Measurements from ENCODE around the gene SLC24A3. TPM values are rescaled to one million over a fixed set of nuclear protein-coding genes. Genes with fewer than 3 reads are reported as not detected.
A peak's percentile ranks its signal among the peaks of the same experiment; 100 is the strongest.

The SLC24A3 gene
- total and polyA plus RNA-seq, 4 donors, result 17.5 to 64.9 (median 43.8) TPM

DNA sequence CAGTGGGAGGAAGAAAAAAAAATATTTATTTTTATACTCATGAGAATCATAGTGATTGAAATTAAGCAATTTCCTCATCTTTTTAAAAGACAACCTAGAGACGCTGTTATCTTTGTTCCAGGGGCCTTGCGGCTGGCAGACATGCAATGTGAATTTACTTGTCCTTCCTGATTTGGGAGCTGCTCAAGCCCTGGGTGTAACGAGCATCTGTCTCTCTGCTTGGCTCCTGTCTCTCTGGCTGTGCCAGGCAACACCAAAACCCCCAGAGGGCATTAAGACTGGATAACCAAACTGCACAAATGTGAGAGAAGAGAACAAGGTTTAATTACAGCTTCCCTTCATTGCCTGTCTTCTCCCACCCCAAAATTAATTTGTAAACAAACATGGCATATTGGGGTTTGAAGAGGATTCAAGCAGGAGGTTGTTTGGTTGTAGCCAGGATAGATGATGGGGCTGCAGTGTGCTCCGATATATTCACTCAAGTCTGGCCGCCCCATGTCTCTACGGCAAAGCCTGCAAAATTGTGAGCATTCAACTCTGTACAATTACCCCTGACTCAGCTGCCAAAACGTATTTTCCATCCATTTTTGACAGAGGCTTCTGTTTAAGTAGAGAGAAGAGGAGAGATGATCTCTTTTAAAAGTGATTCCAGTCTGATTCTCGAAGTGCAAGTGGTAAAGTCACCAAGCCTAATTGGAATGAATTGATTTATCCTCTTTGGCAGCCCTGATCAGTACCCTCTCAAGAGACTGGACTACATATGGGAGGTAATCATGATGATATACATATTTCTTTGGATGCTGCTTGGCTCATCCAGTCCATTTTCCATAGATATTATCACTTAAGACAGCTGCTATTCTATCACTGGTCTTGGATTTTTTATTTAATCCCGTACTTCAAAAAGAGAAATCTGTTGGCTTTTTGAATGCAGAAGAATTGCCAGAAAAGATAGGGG lies 170.2 kb downstream of the SLC24A3 start:
- no peak overlapping the region for H3K27ac ChIP-seq (ENCODE audit: low read depth, low read length)
- H3K4me1 ChIP-seq (ENCODE audit: control insufficient read depth, insufficient read depth, low read length), result peaks cover 5% of the 10 kb centered on the region
- WGBS (ENCODE audit: insufficient coverage), result 23% methylated on average over 3 of the region's 9 CpGs
- peaks cover 3% of the 10 kb centered on the region for H3K9me3 ChIP-seq (ENCODE audit: control insufficient read depth, insufficient read depth, low read length)
- no peaks in the 10 kb centered on the region for H3K27me3 ChIP-seq (ENCODE audit: control insufficient read depth, insufficient read depth, low read length)
- no peak overlapping the region for H3K4me3 ChIP-seq (ENCODE audit: low read depth, low read length)
- no peaks in the 10 kb centered on the region for H3K36me3 ChIP-seq (ENCODE audit: control insufficient read depth, insufficient read depth, low read length)
- peak in 2 of 6 donors; percentile 68 to 73 for DNase-seq (ENCODE audit: low read depth in 4 of 6, low spot score in 6 of 6)

DNA sequence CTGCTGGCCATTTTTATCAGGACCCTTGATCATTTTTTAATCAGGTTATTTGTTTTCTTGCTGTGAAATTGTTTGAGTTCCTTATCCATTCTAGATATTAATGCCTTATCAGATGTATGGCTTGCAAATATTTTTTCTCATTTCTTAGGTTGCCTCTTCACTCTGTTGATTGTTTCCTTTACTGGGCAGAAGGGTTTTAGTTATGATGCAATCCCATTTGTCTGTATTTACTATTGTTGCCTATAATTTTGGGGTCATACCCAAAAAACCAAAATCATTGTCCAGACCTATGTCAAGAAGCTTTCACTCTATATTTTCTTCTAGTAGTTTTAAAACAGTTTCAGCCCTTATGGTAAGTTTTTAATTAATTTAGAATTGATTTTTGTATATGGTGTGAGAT lies 172.5 kb downstream of the SLC24A3 start:
- H3K27me3 ChIP-seq (ENCODE audit: control insufficient read depth, insufficient read depth, low read length), result no peaks in the 10 kb centered on the region
- H3K27ac ChIP-seq (ENCODE audit: low read depth, low read length), result no peak overlapping the region
- peaks cover 5% of the 10 kb centered on the region for H3K4me1 ChIP-seq (ENCODE audit: control insufficient read depth, insufficient read depth, low read length)
- peaks cover 5% of the 10 kb centered on the region for H3K9me3 ChIP-seq (ENCODE audit: control insufficient read depth, insufficient read depth, low read length)
- H3K4me3 ChIP-seq (ENCODE audit: low read depth, low read length), result no peak overlapping the region
- DNase-seq (ENCODE audit: low read depth in 4 of 6, low spot score in 6 of 6), result no peak
- no peaks in the 10 kb centered on the region for H3K36me3 ChIP-seq (ENCODE audit: control insufficient read depth, insufficient read depth, low read length)

DNA sequence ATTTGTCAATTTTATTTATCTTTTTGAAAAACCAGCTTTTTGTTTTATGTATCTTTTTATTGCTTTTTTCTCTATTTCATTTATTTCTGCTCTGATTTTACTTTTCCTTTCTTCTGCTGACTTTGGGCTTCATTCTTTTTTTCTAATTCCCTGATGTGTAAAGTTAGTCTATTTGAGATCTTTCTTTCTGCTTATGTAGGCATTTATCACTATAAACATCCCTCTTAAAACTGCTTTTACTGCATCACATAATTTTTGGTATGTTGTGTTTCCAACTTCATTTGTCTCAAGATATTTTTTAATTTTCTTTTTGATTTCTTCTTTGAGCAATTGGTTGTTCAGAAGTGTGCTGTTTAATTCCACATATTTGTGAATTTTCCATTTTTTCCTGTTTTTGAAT lies 174.8 kb downstream of the SLC24A3 start:
- no peak for DNase-seq (ENCODE audit: low read depth in 4 of 6, low spot score in 6 of 6)
- Histone ChIP-seq H3K9me3 (ENCODE audit: control insufficient read depth, insufficient read depth, low read length) (peaks cover 5% of the 10 kb centered on the region), H3K36me3 (ENCODE audit: control insufficient read depth, insufficient read depth, low read length) (no peaks in the 10 kb centered on the region), H3K27me3 (ENCODE audit: control insufficient read depth, insufficient read depth, low read length) (no peaks in the 10 kb centered on the region), H3K27ac (ENCODE audit: low read depth, low read length) (no peak overlapping the region), H3K4me3 (ENCODE audit: low read depth, low read length) (no peak overlapping the region), H3K4me1 (ENCODE audit: control insufficient read depth, insufficient read depth, low read length) (peaks cover 5% of the 10 kb centered on the region)

DNA sequence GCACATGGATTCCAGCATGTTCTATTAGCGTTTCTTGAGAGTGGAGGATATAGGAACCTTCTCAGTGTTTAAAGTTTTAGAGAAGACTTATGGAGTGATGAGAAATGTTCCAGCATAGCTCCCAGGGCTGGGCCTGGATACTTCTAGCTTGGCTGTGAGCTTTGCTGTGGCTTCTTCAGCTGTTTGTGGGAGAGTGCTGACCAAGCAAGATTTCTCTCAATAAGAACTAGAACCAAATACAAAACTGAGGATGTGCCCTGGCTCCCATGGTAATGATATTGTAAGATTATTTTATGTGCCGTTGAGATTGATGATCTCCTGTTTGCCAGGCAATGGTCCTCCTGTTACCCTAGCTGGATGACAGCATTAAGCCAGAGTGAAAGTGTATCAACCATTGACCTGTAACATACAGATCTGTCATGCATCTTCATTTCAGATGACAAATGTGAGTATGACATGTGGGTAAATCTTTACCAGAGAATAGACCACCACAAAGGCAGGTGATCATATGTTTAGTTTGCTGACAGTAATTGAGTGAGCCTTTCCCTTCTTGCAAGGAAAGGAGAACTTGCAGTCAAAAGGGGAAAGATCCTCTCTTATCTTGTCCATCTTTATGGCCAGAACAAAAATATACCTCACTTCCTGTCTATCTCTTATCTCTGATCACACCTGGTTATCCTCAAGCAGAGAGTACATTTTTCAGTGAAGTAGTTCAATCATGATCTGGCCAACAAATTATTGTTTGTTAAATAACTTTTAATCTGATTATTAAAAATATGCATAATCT lies 180.1 kb downstream of the SLC24A3 start:
- no CpG with 5 or more reads among the region's 2 CpGs for WGBS (ENCODE audit: insufficient coverage)
- Histone ChIP-seq H3K4me1 (ENCODE audit: control insufficient read depth, insufficient read depth, low read length) (no peaks in the 10 kb centered on the region), H3K27me3 (ENCODE audit: control insufficient read depth, insufficient read depth, low read length) (no peaks in the 10 kb centered on the region), H3K27ac (ENCODE audit: low read depth, low read length) (no peak overlapping the region), H3K36me3 (ENCODE audit: control insufficient read depth, insufficient read depth, low read length) (no peaks in the 10 kb centered on the region), H3K4me3 (ENCODE audit: low read depth, low read length) (no peak overlapping the region), H3K9me3 (ENCODE audit: control insufficient read depth, insufficient read depth, low read length) (peaks cover 2% of the 10 kb centered on the region)
- DNase-seq (ENCODE audit: low read depth in 4 of 6, low spot score in 6 of 6), result no peak

DNA sequence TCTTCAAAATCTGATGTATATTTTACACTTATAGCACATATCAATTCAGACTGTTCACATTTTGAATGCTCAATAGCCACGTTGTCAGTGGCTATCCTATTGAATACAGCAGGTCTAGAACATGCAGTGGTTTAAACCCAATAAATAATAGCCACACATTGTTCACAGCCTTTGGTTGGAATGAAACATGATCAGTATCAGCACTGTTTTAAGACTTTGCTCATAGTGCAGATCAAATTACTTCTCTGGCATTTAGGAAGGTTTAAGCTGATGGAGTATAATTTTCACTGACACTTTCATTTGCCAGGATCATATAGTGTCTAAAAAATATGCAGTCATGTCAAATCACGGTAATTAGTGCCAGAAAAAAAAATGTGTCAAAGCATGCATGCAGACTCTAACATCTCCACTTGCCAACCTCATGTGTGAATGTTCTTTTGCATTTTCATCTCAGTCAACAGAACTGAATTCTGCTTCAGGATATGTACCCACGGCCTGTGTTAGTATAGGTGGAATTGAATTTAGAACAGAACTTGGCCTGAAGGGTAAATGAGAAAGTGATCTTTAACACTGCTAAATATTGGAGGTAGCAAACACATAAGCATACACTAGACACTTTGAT lies 184.1 kb downstream of the SLC24A3 start:
- Histone ChIP-seq H3K9me3 (ENCODE audit: control insufficient read depth, insufficient read depth, low read length) (peaks cover 4% of the 10 kb centered on the region), H3K27me3 (ENCODE audit: control insufficient read depth, insufficient read depth, low read length) (no peaks in the 10 kb centered on the region), H3K36me3 (ENCODE audit: control insufficient read depth, insufficient read depth, low read length) (no peaks in the 10 kb centered on the region), H3K27ac (ENCODE audit: low read depth, low read length) (no peak overlapping the region), H3K4me3 (ENCODE audit: low read depth, low read length) (no peak overlapping the region), H3K4me1 (ENCODE audit: control insufficient read depth, insufficient read depth, low read length) (no peaks in the 10 kb centered on the region)
- DNase-seq (ENCODE audit: low read depth in 4 of 6, low spot score in 6 of 6), result peak in 1 of 6 donors; percentile 83
- WGBS (ENCODE audit: insufficient coverage), result 86% methylated on average over 1 of the region's 3 CpGs

GRCh38 chr20:19397226-19397625 lies 184.8 kb downstream of the SLC24A3 start:
- Histone ChIP-seq H3K4me3 (ENCODE audit: low read depth, low read length) (no peak overlapping the region), H3K9me3 (ENCODE audit: control insufficient read depth, insufficient read depth, low read length) (peaks cover 4% of the 10 kb centered on the region), H3K36me3 (ENCODE audit: control insufficient read depth, insufficient read depth, low read length) (no peaks in the 10 kb centered on the region), H3K27me3 (ENCODE audit: control insufficient read depth, insufficient read depth, low read length) (no peaks in the 10 kb centered on the region), H3K27ac (ENCODE audit: low read depth, low read length) (no peak overlapping the region), H3K4me1 (ENCODE audit: control insufficient read depth, insufficient read depth, low read length) (no peaks in the 10 kb centered on the region)
- WGBS (ENCODE audit: insufficient coverage), result no CpG with 5 or more reads among the region's 3 CpGs
- peak in 1 of 6 donors; percentile 57 for DNase-seq (ENCODE audit: low read depth in 4 of 6, low spot score in 6 of 6)

- Histone ChIP-seq H3K27ac (ENCODE audit: low read depth, low read length) (no peak overlapping the region), H3K27me3 (ENCODE audit: control insufficient read depth, insufficient read depth, low read length) (no peaks in the 10 kb centered on the region), H3K4me3 (ENCODE audit: low read depth, low read length) (no peak overlapping the region), H3K4me1 (ENCODE audit: control insufficient read depth, insufficient read depth, low read length) (no peaks in the 10 kb centered on the region), H3K36me3 (ENCODE audit: control insufficient read depth, insufficient read depth, low read length) (no peaks in the 10 kb centered on the region), H3K9me3 (ENCODE audit: control insufficient read depth, insufficient read depth, low read length) (peaks cover 4% of the 10 kb centered on the region)
- no peak for DNase-seq (ENCODE audit: low read depth in 4 of 6, low spot score in 6 of 6)
- no CpG with 5 or more reads among the region's 1 CpG for WGBS (ENCODE audit: insufficient coverage)
Measured at GRCh38 chr20:19397666-19398065, 185.2 kb downstream of the SLC24A3 start.

DNA sequence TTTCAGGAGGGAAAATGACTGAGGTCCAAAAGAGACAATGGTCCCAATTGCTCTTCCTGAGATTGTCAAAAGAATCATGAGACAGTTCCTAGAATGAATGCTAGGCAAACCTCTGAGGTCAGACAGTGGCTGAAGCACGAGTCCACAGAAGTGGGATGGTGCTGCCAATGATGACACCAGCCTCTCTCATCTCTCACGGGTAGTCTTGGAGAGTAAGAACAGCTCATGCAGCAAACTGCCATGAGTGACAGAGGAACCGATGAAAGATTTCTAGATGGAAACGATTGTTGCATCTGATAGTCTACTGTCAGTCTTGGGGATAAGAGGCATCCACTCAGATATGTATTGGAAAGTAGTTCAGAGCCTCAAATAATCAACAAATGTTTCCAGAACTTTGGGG lies 188.7 kb downstream of the SLC24A3 start:
- Histone ChIP-seq H3K36me3 (ENCODE audit: control insufficient read depth, insufficient read depth, low read length) (no peaks in the 10 kb centered on the region), H3K9me3 (ENCODE audit: control insufficient read depth, insufficient read depth, low read length) (peaks cover 4% of the 10 kb centered on the region), H3K4me3 (ENCODE audit: low read depth, low read length) (no peak overlapping the region), H3K4me1 (ENCODE audit: control insufficient read depth, insufficient read depth, low read length) (no peaks in the 10 kb centered on the region), H3K27me3 (ENCODE audit: control insufficient read depth, insufficient read depth, low read length) (no peaks in the 10 kb centered on the region), H3K27ac (ENCODE audit: low read depth, low read length) (no peak overlapping the region)
- 89% methylated on average over 1 of the region's 4 CpGs for WGBS (ENCODE audit: insufficient coverage)
- no peak for DNase-seq (ENCODE audit: low read depth in 4 of 6, low spot score in 6 of 6)

DNA sequence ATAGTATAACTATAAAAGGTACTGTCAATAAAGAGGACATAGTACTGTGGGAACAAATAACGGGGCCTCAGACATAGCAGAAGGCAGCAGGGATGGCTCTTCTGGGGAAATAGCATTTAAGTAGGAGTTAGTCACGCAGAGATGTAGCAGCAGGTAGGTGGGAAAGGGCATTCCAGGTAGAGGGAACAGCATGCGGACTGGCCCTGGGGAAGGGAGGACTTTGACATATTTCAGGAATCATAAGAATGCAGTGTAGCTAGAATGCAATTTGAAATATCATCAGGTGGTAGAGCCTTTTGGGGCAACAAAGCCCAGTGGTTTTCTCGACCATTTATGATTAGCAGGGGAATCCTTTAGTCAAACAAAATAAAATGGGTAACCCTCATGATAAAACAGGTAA lies 191.1 kb downstream of the SLC24A3 start:
- Histone ChIP-seq H3K27ac (ENCODE audit: low read depth, low read length) (no peak overlapping the region), H3K27me3 (ENCODE audit: control insufficient read depth, insufficient read depth, low read length) (no peaks in the 10 kb centered on the region), H3K4me3 (ENCODE audit: low read depth, low read length) (no peak overlapping the region), H3K36me3 (ENCODE audit: control insufficient read depth, insufficient read depth, low read length) (no peaks in the 10 kb centered on the region), H3K9me3 (ENCODE audit: control insufficient read depth, insufficient read depth, low read length) (peaks cover 4% of the 10 kb centered on the region), H3K4me1 (ENCODE audit: control insufficient read depth, insufficient read depth, low read length) (no peaks in the 10 kb centered on the region)
- no peak for DNase-seq (ENCODE audit: low read depth in 4 of 6, low spot score in 6 of 6)
- WGBS (ENCODE audit: insufficient coverage), result 100% methylated on average over 4 of the region's 4 CpGs

Measured in spinal cord (tissue), 10 donors.